ENCODE results near the gene MED13L. TPM values are rescaled to one million over a fixed set of nuclear protein-coding genes. Genes with fewer than 3 reads are reported as not detected.

The MED13L gene
- total RNA-seq, 1 donor from 2014 or later: 41.9 TPM

DNA sequence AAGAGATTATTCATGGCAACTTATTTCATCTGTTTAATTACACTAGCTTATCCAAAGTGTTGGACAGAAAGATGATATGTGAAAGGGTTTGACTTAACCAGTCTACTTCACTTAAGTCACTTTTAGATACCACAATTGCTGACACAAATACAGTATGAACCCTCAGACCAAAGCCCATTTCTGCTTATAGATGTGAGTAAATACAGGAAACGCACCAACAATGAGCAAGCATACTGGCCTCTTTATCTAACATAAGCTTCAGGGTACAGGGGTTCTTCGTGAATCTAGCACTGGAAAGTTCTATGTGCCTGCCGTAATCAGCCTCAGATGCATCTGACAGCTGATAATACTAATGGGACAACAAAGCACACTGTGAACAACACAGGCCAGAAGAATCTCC lies 209.6 kb downstream of the MED13L start:
- DNase-seq (ENCODE audit: low spot score) (no peak), ATAC-seq (no peak)

DNA sequence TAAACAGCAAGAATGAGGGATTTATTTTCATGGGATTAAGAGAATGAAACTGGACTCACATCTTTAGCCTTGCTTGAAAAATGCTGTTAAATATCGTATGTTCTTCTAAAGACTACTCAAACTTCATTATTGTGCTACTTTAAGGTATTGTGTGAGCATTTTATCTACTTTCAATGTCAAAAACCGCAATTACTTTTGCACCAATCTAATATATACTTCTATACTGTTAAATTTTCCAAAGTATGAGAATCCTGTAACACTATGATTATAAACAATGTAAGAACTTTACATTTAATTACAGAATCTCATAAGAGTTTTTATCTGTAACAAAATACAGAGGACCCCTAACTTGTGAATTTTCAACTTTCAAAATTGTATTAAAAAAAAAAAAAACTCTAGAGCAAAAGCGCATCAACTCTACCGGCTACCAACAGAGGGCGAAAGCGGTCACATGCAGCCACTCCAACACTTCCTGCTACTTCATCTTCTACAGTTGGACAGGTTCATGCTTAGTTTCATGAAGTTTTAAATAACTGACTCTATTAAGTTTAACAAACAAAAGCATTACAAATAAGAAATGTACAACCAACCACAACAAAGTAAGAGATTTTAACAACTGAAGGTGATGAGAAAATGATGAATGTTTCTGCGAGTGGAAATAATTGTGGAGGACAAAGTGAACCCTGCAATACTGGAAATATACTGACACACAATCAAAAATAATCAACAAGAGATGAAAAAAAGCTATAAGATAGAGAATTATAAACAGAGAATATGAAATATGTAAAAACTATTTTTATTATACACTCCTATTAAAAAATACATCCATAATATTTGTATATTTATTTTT lies 210.9 kb downstream of the MED13L start:
- ATAC-seq: peak; percentile 87
- no peak for DNase-seq (ENCODE audit: low spot score)

DNA sequence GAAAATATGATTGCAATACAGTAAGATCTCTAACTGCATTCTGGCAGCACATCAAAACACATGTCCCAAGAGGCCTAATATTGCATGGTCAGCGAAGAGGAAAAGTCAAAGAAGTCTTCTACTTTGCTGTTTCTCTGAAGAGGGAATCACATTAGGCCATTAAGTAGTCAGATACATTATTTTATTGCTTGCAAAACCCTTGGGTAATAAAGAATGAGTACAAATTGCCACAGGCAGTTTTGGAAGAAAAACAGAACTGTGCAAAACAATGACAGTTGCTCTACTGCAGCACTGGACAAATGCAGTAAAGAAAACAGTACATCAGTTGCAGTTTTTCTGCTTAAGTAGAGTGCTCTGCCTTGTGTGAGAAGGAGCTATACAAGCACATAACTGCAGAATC lies 211.9 kb downstream of the MED13L start:
- DNase-seq (ENCODE audit: low spot score) (no peak), ATAC-seq (no peak)

DNA sequence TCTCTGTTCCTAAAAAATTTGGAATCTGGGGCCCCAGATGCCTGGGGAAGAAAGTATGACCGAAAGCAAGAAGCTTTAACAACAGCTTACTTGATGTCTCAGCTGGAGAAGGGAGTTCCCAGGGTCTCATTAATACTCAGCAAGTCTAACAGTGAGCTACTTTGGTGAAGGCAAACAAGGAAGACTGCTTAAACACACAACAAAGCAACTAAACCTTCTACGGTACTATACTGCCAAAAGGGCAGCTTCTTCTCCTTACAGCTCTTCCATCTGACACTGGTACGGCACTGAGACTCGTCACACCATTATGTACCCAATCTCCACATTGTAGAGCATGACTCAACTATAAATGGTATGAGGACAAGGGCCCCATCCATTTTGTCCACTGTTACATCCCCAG lies 213.0 kb downstream of the MED13L start:
- DNase-seq (ENCODE audit: low spot score) (no peak), ATAC-seq (no peak)

DNA sequence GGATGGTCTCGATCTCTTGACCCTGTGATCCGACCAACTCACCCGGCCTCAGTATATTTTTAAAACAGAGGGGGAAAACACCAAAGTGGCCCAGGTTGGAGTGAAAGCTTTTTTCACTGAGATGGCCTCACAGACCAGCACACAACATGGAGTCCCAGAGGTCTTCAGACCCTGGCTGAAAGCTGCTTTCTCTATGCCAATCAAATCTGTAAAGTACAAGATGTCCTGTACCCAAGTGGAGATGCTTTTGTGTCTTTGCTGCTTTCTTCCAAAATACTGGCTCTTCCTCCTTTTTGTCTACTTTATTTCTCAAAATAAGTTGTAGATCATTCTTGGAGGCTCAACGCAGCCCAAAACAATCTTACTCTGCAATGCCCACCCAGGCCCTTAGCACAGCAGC lies 214.8 kb downstream of the MED13L start:
- no peak for ATAC-seq
- DNase-seq (ENCODE audit: low spot score): no peak

DNA sequence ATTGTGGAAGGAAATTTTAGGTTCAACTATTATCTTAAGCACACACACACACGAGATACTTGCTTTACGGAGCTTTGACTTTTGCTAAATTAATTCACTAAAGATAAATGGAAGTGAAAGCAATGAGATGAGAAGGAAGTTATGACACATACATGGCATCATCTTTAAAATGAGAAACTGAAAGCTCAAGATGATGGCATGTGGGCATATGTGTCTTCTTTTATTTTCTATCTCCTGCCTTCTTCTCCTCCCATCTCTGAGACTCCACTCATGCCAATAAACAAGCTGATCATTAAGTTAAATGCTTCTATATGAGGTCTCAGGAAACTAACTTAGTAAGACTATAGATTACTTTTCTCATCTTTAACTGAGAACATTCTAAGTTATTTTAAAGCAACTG lies 216.7 kb downstream of the MED13L start:
- DNase-seq (ENCODE audit: low spot score) (no peak), ATAC-seq (no peak)

DNA sequence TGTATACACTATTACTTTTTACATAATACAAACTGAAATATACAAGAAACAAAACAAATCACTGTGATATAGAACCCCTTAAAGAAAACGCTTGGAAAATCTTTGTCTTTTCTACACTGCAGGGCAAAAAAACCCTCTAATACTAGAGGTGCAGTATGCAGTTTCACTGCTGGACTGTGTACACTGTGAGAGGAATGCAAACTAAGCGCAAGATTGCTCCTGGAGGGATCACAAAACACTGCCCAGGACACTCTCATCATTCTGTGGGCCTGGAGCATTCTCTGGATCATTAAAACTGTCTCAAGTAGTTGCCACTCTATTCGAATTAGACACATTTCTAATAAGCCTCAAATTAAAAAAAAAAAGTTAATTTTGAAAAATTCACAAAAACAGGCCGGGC lies 217.6 kb downstream of the MED13L start:
- no peak for DNase-seq (ENCODE audit: low spot score)
- ATAC-seq: peak; percentile 35

DNA sequence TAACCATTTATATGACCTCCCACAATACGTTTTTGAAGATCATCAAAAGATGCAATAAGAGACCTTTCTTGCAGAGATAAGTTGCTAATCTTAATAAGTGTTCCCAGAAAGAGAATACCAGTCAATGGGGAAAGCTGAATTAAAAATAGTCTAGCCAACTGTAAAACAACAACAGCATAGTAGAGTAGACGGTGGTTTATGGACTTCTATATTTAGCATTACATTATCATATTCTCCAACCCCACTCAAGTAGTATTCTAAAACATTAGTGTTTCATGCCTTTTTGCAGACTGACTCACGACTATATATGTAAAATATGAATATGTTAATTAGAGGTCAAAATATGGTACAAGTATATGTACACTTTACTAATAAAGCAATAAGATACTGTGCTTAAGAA lies 218.9 kb downstream of the MED13L start:
- DNase-seq (ENCODE audit: low spot score): no peak
- no peak for ATAC-seq

DNA sequence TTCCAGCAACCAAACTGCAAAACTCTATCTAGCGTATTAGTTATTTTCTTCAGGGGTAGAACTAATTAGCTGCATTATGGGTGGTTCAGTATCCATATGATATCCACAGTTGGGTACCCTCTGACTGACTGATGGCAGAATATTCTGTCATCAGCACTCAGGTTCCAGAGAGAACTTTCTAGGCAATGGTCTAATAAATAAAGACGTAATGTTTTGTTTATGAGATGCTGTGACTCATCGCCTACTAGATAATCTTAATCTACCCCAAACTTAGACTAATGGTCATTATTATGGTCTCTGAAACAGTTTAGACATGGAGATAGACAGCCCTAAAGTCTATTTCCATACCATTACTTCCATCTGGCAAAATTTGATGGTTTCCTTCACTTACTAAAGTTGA lies 220.1 kb downstream of the MED13L start:
- ATAC-seq (no peak), DNase-seq (ENCODE audit: low spot score) (no peak)

DNA sequence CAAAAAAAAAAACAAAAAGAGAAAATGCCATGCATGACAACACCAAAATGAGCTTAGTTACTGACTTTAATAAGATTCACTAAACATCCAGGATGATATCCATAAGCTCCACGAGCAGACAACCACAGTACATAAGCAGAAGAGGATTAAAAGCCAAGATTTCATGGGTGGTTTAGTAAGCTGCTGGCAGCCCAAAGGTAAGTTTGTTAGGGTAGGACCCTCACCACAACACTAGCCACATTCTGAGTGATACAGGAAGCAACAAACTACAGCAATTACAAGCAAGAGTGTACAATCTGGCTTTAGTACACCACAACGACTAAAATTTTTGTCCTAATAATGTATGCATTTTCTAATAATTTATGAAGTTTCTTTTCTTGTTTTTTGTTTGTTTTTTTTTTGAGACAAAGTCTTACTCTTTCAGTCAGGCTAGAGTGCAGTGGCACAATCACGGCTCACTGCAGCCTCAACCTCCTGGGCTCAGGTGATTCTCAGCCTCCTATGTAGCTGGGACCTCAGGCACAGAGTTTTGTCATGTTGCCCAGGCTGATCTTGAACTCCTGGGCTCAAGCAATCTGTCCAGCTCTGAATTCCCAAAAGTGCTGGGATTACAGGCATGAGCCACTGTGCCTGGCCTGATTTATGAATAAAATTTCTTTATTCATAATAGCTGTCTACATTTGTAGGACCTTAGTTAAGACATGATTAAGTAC lies 221.4 kb downstream of the MED13L start:
- ATAC-seq: no peak
- no peak for DNase-seq (ENCODE audit: low spot score)

DNA sequence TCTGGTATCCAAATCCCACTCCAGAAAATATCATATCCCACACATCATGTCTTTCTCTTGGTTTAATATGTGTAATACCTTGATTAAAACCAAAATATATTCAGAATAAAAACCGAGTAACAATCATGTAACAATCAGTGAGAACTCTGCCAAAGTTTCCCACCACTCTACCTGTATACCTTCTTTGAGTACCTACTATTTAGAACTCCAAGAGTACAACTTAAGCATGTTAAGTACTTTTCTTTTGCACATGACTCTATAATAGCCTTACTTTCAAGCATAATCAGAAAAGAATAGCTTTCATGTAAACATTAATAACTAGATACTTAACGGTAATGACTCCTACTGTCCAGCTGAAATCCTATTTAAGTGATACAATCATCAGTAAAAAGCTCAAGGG lies 223.2 kb downstream of the MED13L start:
- DNase-seq (ENCODE audit: low spot score) (no peak), ATAC-seq (peak; percentile 9)

DNA sequence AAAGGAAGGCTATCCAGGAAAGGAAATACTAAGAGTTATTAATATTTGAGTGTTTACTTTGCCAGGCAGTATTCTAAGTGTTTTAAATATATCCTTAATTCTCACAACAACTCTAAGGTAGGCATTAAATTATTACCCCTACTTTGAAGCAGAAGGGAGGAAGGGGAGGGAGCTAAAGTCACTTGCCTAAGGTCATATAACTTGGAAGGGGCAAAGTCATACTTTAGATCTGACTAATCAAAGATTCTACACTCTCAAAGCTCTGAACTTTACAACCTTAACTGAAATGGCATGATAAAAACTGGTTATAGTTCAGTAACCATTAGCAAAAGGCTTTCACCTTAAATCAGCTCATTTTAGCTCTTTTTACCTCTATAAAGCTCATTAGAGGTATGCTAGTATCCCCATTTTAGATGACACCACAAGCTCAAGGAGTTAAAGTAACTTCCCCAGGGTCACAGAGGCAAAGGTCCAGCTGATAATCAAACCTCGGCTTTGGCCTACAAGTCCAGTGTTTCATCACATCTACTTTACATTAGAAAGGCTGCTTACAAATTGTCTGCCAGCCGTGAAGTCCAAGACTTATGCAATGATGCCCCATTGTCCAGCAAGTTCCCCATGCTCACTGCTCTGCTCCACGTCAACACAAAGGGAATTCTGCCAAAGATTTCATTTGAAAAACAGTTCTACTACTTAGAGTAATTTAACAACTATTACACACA lies 223.9 kb downstream of the MED13L start:
- ATAC-seq (peak; percentile 90), DNase-seq (ENCODE audit: low spot score) (peak; percentile 86)

DNA sequence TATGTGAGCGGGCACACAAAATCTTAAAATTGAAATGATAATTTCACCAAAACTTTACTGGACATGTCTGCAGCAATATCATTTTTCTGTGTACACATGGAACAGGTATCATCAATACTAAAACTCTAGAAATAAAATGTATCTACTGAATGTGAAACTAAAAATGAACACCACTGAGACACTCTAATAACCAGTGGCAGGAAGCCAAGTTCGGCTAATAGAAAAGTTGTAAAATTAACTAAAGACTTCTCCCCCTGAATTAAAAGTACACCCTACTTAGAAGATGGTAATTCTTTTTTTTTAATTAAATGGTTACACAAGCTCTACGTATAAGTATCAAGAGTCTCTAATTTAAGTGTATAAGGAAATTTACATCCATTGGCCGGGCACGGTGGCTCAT lies 227.2 kb downstream of the MED13L start:
- no peak for ATAC-seq

DNA sequence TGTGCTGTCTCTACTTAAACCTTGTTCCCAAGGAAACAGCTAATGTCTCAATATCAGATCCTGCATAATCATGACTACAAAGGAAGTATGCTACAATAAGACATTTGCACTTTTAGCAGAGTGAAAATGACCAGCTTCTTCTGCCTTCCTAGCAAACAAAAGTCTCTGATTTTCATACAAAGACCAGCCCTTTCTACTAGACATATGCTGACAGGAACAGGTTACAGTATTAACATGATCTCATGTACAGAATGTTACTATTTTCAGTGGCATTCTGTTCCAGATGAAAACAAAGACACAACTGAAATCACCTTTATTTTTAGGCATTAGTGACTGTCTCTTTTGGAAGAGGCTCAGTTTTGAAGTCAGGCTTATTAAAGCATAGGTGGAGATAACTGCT lies 228.6 kb downstream of the MED13L start:
- ATAC-seq (no peak), DNase-seq (ENCODE audit: low spot score) (no peak)

More for the DNA sequence above, 227.2 kb downstream of the MED13L start:
- DNase-seq (ENCODE audit: low spot score): no peak

DNA sequence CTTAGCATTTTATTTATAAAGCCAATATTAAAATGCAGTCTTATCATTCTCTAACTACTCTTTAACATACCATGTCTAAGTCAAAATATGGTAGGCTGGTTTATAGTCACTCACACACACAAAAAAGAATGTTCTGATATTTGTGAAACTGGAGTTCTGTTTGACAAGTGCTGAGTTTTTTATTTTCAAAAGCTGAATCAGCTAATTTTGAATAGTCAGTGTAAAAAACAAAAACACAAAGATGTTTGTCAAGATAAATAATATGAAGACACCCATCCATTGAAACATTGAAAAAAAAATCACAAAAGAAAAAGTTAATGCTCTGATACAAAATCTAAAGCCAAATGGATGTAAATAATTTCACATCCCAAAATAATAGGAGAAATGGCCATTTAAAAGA lies 231.5 kb downstream of the MED13L start:
- DNase-seq (ENCODE audit: low spot score): no peak
- no peak for ATAC-seq

DNA sequence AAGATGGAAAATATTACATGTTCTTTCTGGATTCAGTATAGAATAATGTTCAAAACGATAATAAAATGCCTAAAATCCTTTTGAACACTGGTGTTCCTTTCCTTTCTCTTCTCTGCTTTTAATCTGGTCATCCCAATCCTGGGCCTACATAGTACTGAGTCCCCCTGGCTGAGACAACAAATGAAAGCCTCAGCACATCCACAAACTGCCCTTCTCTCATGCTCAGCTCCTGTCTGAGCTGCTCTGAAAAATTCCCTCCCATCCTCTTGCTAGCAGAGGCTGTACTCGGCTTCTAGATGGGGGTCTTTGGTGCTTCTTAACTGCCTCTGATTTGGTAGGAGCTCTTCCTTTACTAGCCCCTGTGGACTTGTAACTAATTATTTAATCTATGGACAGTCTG lies 232.3 kb downstream of the MED13L start:
- DNase-seq (ENCODE audit: low spot score): no peak
- no peak for ATAC-seq

DNA sequence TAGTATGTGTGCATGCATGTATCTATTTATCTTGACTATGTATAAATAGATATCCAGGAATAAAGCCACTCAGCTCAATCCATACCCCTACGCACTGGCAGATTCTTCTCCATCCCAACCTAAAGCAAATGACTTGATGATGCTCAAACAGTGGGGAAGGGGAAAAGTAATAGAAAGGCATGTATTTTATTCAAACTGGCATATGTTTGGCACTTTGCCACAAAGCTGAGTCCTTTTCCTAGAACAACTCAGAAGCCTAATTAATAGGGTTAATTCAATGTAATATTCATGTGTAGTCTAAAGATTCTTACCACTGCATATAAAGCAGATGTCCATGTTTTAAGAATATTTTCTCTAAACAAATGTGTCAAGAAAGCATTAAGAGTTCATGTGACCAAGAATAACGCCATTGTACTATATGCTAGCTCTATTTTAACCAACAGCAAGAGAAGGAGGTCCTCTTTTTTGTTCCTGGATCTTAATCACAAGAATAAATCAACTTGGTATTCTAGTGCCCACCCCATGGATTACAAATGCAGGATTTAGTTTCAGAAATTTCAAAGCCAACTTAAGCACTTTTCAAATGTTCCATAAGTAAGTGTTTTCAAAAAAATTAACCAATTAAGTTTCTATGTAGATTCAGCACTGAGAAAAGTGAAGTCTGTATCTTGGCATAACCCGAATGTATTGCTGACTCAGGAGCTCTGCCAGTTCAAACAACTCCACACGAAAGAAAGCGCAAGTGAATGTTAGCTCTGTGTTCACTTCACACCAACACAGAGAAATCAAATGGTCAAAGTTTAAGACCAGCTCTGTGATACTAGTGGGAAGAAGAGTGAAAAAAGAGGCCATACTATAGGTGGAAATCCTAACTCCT lies 233.6 kb downstream of the MED13L start:
- ATAC-seq (peak; percentile 97), DNase-seq (ENCODE audit: low spot score) (peak; percentile 51)

DNA sequence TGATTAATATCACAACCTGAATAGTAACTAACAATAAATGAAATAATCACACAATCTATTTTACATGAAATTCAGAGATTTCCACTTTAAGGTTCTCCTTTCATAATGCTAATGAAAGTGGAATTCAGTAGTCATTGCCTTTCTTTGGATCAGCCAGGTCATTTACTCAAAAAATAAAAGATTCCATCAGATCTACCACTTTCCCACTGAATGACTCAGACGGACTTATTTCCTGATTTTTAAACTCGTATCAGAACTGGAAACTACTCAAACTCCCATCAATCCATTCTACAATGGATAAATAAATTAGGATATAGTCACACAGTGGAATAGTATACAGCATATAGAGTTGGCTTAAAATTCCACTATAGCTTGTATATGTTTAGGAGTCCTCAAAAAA lies 237.1 kb downstream of the MED13L start:
- DNase-seq (ENCODE audit: low spot score) (no peak), ATAC-seq (no peak)

DNA sequence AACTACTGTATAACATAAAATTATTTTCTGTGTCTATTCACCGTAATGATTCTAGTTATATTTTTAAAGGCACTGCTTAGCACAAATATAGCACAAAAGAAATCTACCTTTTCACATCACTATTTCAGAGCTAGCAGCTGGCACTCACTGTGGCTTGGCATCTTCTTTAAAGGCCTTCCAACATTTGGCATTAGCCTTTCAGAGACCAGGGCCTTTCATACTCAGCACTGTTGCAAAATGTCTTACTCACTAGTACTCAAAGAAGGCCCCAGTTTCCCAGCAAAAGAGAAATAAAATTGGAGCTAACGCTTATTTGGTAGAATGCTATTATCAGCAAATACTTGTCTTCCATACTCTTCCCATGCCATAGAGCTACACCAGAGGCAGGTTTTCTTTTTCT lies 238.4 kb downstream of the MED13L start:
- ATAC-seq (peak; percentile 29), DNase-seq (ENCODE audit: low spot score) (no peak)

DNA sequence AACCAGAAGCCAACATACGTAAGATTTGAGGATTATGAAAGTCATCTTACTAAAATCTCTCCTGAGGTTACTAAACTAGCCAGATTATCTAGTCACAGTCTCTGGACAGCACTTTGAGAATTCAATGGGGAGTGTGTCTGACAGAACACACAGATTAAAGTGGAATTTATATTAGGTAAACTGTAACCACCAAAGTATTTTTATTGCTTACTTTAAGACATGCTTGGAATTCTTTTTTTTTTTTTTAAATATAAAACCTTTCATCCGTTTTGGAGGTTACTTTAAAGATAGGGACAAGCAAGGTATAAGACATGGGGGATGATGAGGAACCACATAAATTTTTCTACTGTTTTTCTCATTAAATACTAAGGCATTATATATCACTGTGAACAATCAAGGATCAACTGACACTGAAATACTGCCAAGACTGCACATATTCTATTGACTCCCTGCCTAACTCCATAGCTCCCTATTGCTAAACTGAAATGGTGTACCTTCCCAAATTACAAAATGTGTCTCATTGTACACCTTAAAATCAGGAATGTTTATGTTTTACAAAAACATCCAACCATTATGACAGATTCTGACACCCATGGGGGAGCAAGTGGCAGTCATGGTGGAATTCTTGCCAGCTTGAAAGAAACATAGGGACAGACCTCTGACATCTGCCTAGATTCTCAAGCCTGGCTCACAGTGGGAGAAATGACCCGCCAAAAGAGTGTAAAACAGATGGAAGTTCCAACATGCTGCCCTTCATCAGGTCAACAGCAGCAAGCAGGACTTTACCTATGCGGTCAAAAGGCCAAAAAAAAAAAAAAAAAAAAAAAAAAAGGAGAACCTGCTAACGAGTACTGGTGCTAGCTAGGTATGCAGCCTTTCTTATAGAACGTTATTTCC lies 239.3 kb downstream of the MED13L start:
- ATAC-seq: no peak
- DNase-seq (ENCODE audit: low spot score): no peak

Measured in left lobe of liver (tissue), 2 donors.